ENCODE measurements around the gene CRIM1. TPM values are rescaled to one million over a fixed set of nuclear protein-coding genes. Genes with fewer than 3 reads are reported as not detected.
"Not testable (repeated sequence)": the region's sequence is repeated elsewhere in the genome, so short reads cannot be mapped to it uniquely, and the experiment has no call there.

CRIM1 gene, protein sequence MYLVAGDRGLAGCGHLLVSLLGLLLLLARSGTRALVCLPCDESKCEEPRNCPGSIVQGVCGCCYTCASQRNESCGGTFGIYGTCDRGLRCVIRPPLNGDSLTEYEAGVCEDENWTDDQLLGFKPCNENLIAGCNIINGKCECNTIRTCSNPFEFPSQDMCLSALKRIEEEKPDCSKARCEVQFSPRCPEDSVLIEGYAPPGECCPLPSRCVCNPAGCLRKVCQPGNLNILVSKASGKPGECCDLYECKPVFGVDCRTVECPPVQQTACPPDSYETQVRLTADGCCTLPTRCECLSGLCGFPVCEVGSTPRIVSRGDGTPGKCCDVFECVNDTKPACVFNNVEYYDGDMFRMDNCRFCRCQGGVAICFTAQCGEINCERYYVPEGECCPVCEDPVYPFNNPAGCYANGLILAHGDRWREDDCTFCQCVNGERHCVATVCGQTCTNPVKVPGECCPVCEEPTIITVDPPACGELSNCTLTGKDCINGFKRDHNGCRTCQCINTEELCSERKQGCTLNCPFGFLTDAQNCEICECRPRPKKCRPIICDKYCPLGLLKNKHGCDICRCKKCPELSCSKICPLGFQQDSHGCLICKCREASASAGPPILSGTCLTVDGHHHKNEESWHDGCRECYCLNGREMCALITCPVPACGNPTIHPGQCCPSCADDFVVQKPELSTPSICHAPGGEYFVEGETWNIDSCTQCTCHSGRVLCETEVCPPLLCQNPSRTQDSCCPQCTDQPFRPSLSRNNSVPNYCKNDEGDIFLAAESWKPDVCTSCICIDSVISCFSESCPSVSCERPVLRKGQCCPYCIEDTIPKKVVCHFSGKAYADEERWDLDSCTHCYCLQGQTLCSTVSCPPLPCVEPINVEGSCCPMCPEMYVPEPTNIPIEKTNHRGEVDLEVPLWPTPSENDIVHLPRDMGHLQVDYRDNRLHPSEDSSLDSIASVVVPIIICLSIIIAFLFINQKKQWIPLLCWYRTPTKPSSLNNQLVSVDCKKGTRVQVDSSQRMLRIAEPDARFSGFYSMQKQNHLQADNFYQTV
- 100 to 1,000 TPM in 2 of 4 donors, 10 to 100 TPM in 2; 93.2 to 194 (median 119) TPM for total RNA-seq

GRCh38 chr2:36355151-36355889, at the start of gene CRIM1:
Gene CRIM1 (plus strand): TSS chr2:36355778. CDS start chr2:36356293, 515 bp downstream.
- ATAC-seq (peak; percentile 61 to 69), DNase-seq (peak; percentile 84 to 85)
- in situ Hi-C loops (cut with MboI; ENCODE audit: low sequenced_read_pairs in 4 of 4) = loop anchor here (10.0 kb wide), 1 partner anchor 149 kb away; no protein-coding TSS in a partner anchor
- TF ChIP-seq, protein P1, sequence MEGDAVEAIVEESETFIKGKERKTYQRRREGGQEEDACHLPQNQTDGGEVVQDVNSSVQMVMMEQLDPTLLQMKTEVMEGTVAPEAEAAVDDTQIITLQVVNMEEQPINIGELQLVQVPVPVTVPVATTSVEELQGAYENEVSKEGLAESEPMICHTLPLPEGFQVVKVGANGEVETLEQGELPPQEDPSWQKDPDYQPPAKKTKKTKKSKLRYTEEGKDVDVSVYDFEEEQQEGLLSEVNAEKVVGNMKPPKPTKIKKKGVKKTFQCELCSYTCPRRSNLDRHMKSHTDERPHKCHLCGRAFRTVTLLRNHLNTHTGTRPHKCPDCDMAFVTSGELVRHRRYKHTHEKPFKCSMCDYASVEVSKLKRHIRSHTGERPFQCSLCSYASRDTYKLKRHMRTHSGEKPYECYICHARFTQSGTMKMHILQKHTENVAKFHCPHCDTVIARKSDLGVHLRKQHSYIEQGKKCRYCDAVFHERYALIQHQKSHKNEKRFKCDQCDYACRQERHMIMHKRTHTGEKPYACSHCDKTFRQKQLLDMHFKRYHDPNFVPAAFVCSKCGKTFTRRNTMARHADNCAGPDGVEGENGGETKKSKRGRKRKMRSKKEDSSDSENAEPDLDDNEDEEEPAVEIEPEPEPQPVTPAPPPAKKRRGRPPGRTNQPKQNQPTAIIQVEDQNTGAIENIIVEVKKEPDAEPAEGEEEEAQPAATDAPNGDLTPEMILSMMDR (IDR thresholded peaks at IDR 0.05 in 4 of 5, conservative IDR thresholded peaks at IDR 0.05 in 1 of 5) = no peak
- TF ChIP-seq POLR2A (IDR thresholded peaks at IDR 0.05) = peak; percentile 92 to 98
- Histone ChIP-seq H3K4me3 (peak within 1 kb of the TSS; percentile 82 to 95 (median 90)), H3K4me1 (peaks cover 29% of the 10 kb centered on the region in 2 donors), H3K27me3 (no peaks in the 10 kb centered on the region), H3K9me3 (no peaks in the 10 kb centered on the region), H3K36me3 (no peaks in the 10 kb centered on the region), H3K27ac (peak within 1 kb of the TSS; percentile 81 to 97 (median 84))
- intact Hi-C loops (cut with DNase I; ENCODE audit: low total_unique reads) = loop anchor here (2.0 to 5.0 kb wide), 2 partner anchors 102 to 241 kb away; no protein-coding TSS in a partner anchor

DNA sequence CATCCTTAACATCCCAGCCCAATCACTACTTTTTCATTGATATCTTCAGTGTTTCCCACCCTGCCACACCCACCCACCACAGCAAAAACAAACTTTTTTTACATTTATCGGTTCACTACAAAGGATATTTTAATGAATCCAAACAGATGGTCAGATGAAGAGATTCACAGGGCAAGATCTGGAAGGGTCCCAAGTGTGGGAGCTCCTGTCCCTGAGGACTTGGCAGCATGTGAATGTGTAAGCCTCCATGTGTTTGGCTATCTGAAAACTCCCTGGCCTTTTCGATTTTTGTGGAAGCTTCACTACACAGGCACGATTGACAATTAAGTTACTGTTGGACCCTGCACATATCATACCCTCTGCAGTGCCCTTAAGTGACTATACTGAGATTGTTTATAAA, 48.1 kb upstream of the CRIM1 start:
- H3K4me1 ChIP-seq = no peaks in the 10 kb centered on the region
- H3K4me3 ChIP-seq = no peak overlapping the region
- ATAC-seq (no peak), DNase-seq (no peak)
- in situ Hi-C loops (cut with MboI; ENCODE audit: low sequenced_read_pairs in 4 of 4) = no loop called here
- no peak for TF ChIP-seq POLR2A (IDR thresholded peaks at IDR 0.05)
- TF ChIP-seq, protein P1 (IDR thresholded peaks at IDR 0.05 in 4 of 5, conservative IDR thresholded peaks at IDR 0.05 in 1 of 5) = no peak
- no peak overlapping the region for H3K27ac ChIP-seq
- intact Hi-C loops (cut with DNase I; ENCODE audit: low total_unique reads) = no loop called here
- no peaks in the 10 kb centered on the region for H3K9me3 ChIP-seq
- H3K36me3 ChIP-seq = no peaks in the 10 kb centered on the region
- H3K27me3 ChIP-seq = no peaks in the 10 kb centered on the region

- H3K27ac ChIP-seq; H3K4me3 ChIP-seq; in situ Hi-C loops (cut with MboI; ENCODE audit: low sequenced_read_pairs in 4 of 4); H3K27me3 ChIP-seq; H3K36me3 ChIP-seq; ATAC-seq; H3K4me1 ChIP-seq; DNase-seq; H3K9me3 ChIP-seq; intact Hi-C loops (cut with DNase I; ENCODE audit: low total_unique reads): not testable (repeated sequence)
Measured at GRCh38 chr2:36310444-36310843, 45.1 kb upstream of the CRIM1 start.

DNA sequence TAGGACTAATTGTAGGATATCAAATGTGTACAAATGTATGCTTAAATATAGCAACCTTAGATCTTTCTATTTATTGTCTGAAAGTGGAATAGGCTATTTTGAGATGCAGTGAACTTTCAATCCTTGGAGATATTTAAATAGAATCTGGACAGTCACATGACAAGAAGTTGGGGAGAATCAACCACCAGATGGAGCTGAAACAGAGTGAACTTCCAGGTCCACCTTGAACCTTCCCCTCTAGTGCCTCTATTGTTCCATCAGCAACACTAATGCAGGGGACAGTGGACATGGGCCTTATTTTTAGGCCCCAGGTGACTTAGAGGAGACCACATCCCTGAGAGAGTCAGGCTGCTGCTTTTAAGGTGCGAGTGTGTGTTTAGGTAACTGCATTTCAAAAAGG, 37.0 kb upstream of the CRIM1 start:
- in situ Hi-C loops (cut with MboI; ENCODE audit: low sequenced_read_pairs in 4 of 4) (no loop called here), intact Hi-C loops (cut with DNase I; ENCODE audit: low total_unique reads) (no loop called here)
- TF ChIP-seq, protein P1 (IDR thresholded peaks at IDR 0.05 in 4 of 5, conservative IDR thresholded peaks at IDR 0.05 in 1 of 5) = no peak
- no peak for TF ChIP-seq POLR2A (IDR thresholded peaks at IDR 0.05)

More for the DNA sequence above, 37.0 kb upstream of the CRIM1 start:
- Histone ChIP-seq H3K27me3 (no peaks in the 10 kb centered on the region), H3K4me1 (peaks cover 0 to 4% of the 10 kb centered on the region in 2 donors), H3K4me3 (no peak overlapping the region), H3K36me3 (no peaks in the 10 kb centered on the region), H3K27ac (no peak overlapping the region), H3K9me3 (no peaks in the 10 kb centered on the region)
- DNase-seq = no peak
- no peak for ATAC-seq
